Activated T-cell treated with anti-CD3 and anti-CD28 coated beads, Interleukin-2, amount 50 U/mL, for 72 hours (primary cell): ENCODE measurements around the gene DRD2. TPM values are rescaled to one million over a fixed set of nuclear protein-coding genes. Genes with fewer than 3 reads are reported as not detected.

ENCODE experiments used
- ATAC-seq, 2 donors: fragments of 150-1000 bp; cut with Tn5 transposase; replicated peaks in 1 of 2; 2 replicates each; pipeline ENCODE4 v1.10.0; 2021; ENCODE audit warnings: moderate library complexity in 2 of 2, mild to moderate bottlenecking in 1 of 2
- DNase-seq, 2 donors: peaks; one replicate each; pipeline ENCODE4 v3.0.0; 2021 to 2022; ENCODE audit warnings: mixed read lengths in 1 of 2
- H3K27ac Mint-ChIP-seq: one replicate; pipeline ENCODE4 v1.8.0; 2022; ENCODE audit warnings: mild to moderate bottlenecking, moderate library complexity, mixed read lengths
- H3K27me3 Mint-ChIP-seq: one replicate; pipeline ENCODE4 v1.8.0; 2022; ENCODE audit warnings: low read depth, mixed read lengths
- H3K36me3 Mint-ChIP-seq, 2 donors: one replicate each; pipeline ENCODE4 v1.8.0; 2022; ENCODE audit warnings: mixed read lengths in 2 of 2, mild to moderate bottlenecking in 1 of 2; ENCODE audit not compliant: insufficient read depth in 2 of 2
- H3K4me1 Mint-ChIP-seq: one replicate; pipeline ENCODE4 v1.8.0; 2022; ENCODE audit warnings: low read depth, mixed read lengths
- H3K4me3 Mint-ChIP-seq, 2 donors: one replicate each; pipeline ENCODE4 v1.8.0; 2022; ENCODE audit warnings: mild to moderate bottlenecking in 2 of 2, mixed read lengths in 2 of 2, moderate library complexity in 2 of 2
- H3K9me3 Mint-ChIP-seq, 2 donors: one replicate each; pipeline ENCODE4 v1.8.0; 2022; ENCODE audit warnings: mixed read lengths in 2 of 2
- total RNA-seq, 2 donors: library from RNA; stranded (reverse); gene quantifications; one replicate each; pipeline ENCODE4 v1.2.3, GENCODE V29; 2022

The DRD2 gene
- total RNA-seq, 2 donors from 2014 or later = 0.12 to 0.30 TPM

DNA sequence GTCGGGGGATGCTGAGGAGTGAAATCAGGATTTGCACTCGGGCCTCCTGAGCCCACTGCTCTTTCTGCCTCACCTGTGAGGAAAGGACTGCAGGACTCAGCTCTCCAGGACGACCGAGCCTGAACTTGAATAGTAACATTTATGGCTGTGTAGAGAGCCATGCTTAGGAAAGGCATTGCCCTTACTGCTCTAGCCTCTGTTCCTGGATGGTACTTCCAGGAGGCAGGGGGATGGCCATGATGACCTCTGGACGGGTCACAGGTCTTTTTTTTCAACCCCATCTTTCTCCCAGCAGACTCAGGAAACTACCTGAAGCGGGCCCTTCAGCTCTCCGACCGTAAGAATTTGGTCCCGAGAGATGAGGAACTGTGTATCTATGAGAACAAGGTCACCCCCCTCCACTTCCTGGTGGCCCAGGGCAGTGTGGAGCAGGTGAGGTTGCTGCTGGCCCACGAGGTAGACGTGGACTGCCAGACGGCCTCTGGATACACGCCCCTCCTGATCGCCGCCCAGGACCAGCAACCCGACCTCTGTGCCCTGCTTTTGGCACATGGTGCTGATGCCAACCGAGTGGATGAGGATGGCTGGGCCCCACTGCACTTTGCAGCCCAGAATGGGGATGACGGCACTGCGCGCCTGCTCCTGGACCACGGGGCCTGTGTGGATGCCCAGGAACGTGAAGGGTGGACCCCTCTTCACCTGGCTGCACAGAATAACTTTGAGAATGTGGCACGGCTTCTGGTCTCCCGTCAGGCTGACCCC lies 76.3 kb downstream of the DRD2 start:
- no peaks in the 10 kb centered on the region for H3K27me3 Mint-ChIP-seq
- no peak overlapping the region for H3K27ac Mint-ChIP-seq
- ATAC-seq (no peak), DNase-seq (no peak)
- no peaks in the 10 kb centered on the region for H3K9me3 Mint-ChIP-seq
- no peak overlapping the region for H3K4me3 Mint-ChIP-seq
- H3K36me3 Mint-ChIP-seq = no peaks in the 10 kb centered on the region
- H3K4me1 Mint-ChIP-seq = no peaks in the 10 kb centered on the region

DNA sequence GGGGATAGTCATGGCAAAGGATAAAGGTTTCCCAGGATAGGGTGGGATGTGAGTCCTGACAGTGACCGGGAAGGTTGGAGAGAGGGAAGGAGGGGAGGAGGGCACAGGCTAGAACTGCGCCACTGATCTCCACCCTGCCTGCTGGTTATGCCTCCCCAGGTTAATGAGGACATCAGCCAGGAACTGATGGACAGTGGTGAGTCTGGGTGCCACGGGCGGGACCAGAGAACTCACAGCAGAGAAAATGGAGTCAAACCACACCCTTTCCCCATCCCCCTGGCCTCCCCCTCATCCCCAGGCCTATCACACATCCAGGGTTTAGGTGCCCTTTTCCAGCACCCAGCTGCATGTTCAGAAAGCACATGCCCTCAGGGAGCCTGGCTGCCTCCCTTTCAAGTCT lies 77.4 kb downstream of the DRD2 start:
- no peak for ATAC-seq
- no peaks in the 10 kb centered on the region for H3K9me3 Mint-ChIP-seq
- no peaks in the 10 kb centered on the region for H3K36me3 Mint-ChIP-seq
- H3K4me1 Mint-ChIP-seq = no peaks in the 10 kb centered on the region
- H3K27ac Mint-ChIP-seq = no peak overlapping the region
- no peaks in the 10 kb centered on the region for H3K27me3 Mint-ChIP-seq
- H3K4me3 Mint-ChIP-seq = no peak overlapping the region
- DNase-seq = no peak

DNA sequence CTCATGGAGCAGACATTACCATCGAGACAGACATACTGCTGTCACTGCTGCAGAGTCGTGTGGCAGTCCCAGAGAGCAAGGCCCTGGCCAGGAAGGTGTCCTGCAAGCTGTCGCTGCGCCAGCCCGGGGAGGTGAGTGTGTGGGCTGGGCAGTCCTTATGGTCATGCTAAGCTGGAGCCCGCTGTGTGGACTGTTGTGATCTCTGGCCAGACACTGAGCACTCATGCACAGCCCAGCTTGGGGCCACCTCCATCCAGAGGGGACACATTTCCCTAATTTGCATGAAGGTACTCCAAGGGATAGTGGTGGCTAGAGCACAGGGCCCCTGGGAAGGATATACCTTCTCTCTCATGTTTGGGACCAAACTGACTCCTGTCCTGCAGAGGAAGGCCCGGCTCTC lies 78.0 kb downstream of the DRD2 start:
- H3K36me3 Mint-ChIP-seq = no peaks in the 10 kb centered on the region
- H3K27ac Mint-ChIP-seq = no peak overlapping the region
- no peak overlapping the region for H3K4me3 Mint-ChIP-seq
- H3K27me3 Mint-ChIP-seq = no peaks in the 10 kb centered on the region
- no peaks in the 10 kb centered on the region for H3K9me3 Mint-ChIP-seq
- DNase-seq (no peak), ATAC-seq (no peak)
- no peaks in the 10 kb centered on the region for H3K4me1 Mint-ChIP-seq

DNA sequence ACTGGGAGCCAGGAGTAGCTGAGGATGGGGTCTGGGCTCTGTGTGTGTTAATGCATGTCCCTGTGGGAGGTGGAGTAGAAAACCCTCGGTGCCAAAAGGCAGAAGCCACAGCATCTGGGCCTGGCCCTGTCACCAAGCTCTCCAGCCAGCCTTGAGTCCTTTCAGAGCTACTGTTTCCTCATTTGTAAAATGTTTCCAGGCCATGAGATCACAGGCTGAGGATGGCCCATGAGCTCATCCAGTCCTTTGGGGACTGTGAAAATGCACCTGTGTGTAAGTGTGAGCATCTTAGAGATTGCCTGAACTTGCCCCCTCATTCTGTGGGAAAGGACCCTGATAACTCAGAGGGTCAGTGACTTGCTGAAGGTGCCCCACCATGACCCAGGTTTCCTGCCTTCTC lies 78.5 kb downstream of the DRD2 start:
- H3K4me1 Mint-ChIP-seq = no peaks in the 10 kb centered on the region
- H3K4me3 Mint-ChIP-seq = no peak overlapping the region
- DNase-seq (no peak), ATAC-seq (no peak)
- H3K27ac Mint-ChIP-seq = no peak overlapping the region
- no peaks in the 10 kb centered on the region for H3K27me3 Mint-ChIP-seq
- H3K36me3 Mint-ChIP-seq = no peaks in the 10 kb centered on the region
- no peaks in the 10 kb centered on the region for H3K9me3 Mint-ChIP-seq

DNA sequence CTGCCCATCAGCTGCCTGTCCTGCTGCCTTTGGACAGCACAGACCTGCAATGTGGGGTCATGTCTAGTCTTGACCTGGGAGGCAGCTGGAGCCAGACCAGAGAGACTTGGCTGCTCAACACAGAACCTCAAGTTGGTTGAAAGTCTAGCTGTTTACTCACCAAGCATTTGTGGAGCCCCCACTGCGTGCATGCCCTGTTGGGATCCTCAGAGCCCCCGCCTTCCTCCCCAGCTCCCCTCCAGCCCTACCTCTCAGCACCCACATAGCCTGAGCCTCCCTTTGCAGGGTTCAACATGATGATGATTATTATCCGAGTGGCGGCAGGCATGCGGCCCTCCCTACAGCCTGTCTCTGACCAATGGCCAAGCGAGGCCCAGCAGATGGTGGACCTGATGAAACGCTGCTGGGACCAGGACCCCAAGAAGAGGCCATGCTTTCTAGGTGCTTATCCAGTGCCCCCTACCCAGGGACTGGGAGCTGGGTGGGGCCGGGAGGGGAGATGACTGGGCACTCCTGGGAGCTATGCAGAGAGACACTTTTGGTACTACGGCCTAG lies 79.3 kb downstream of the DRD2 start:
- Mint-ChIP-seq H3K4me1 (no peaks in the 10 kb centered on the region), H3K4me3 (no peak overlapping the region), H3K36me3 (no peaks in the 10 kb centered on the region), H3K27me3 (no peaks in the 10 kb centered on the region), H3K27ac (no peak overlapping the region), H3K9me3 (no peaks in the 10 kb centered on the region)
- DNase-seq (no peak), ATAC-seq (no peak)

DNA sequence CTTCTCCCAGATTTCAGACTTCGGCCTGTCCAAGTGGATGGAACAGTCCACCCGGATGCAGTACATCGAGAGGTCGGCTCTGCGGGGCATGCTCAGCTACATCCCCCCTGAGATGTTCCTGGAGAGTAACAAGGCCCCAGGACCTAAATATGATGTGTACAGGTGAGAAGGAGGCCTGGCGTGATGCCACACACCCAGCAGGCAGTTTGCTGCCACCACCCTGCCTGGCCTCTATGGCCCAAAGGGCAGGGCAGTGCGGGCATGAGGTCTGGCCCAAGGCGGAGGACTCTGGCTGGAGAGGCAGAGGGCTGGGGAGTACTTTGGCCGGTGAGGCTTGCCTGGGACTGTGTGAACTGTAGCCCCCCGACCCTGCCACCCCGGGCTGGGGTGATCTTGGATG lies 80.3 kb downstream of the DRD2 start:
- no peaks in the 10 kb centered on the region for H3K9me3 Mint-ChIP-seq
- ATAC-seq = no peak
- no peaks in the 10 kb centered on the region for H3K4me1 Mint-ChIP-seq
- H3K4me3 Mint-ChIP-seq = no peak overlapping the region
- no peaks in the 10 kb centered on the region for H3K36me3 Mint-ChIP-seq
- H3K27ac Mint-ChIP-seq = no peak overlapping the region
- H3K27me3 Mint-ChIP-seq = no peaks in the 10 kb centered on the region
- DNase-seq = no peak

DNA sequence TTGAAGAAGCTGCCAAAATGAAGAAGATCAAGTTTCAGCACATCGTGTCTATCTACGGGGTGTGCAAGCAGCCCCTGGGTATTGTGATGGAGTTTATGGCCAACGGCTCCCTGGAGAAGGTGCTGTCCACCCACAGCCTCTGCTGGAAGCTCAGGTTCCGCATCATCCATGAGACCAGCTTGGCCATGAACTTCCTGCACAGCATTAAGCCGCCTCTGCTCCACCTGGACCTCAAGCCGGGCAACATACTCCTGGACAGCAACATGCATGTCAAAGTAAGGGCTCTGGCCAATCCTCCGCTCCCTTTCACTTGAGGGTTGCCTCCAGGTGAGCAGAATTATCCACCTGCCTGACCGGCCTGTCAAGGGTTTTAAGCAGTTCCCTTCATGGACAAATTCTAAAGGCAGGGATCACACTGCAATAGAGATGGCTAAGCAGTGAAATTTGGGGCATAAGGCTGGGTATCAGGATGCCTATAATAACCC lies 81.7 kb downstream of the DRD2 start:
- Mint-ChIP-seq H3K4me3 (no peak overlapping the region), H3K9me3 (no peaks in the 10 kb centered on the region), H3K27me3 (no peaks in the 10 kb centered on the region), H3K27ac (no peak overlapping the region), H3K36me3 (no peaks in the 10 kb centered on the region), H3K4me1 (no peaks in the 10 kb centered on the region)
- ATAC-seq (no peak), DNase-seq (no peak)

DNA sequence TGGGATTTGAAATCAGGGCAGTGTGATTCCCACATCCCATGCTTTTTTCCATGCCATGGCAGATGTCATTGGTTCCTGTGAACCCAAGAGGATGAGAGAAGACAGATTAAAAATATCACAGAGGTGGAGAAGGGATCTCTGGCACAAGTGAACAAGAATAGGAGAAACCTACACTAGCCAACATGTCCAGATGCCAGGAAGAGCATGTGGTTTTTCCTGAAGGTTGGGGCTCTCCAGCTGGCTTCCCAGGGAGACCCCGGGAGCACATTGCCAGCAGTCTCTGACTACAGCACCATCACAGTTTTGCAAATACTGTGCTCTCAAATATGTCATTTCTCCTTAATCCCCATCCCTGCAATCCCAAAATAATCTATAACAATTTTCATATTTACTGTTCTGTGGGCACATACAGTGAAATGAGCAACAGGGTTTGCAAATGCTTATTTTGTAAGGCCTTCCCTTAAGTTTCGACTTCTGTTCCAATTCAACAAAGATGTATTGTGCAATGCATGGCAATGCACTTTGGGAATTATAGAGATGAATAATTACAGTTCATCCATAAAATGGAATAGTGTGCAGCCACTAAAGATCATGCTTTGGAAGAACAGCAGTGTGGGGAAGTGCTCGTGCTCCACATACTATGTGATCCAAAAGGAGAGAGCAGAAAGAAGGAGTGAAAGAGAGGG lies 82.8 kb downstream of the DRD2 start:
- Mint-ChIP-seq H3K9me3 (no peaks in the 10 kb centered on the region), H3K36me3 (no peaks in the 10 kb centered on the region), H3K27me3 (no peaks in the 10 kb centered on the region), H3K27ac (no peak overlapping the region), H3K4me1 (no peaks in the 10 kb centered on the region), H3K4me3 (no peak overlapping the region)
- no peak for DNase-seq
- no peak for ATAC-seq

DNA sequence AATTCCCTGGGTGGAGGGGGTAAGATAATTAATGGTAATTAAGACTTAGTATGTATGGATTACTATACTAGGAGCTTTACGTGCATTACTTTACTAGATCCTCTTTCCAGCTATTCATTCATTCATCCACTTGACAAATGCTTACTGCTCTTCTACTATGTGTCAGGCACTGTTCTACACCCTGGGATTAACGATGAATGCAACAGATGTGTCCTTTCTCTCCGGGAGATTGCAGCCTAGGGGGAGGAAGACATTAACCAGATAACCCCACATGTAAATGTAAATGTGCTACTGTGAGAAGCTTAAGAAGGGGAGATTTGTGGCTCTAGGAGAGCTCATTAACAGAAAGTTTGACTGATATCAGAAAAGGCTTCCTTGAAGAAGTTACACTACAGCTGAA lies 85.9 kb downstream of the DRD2 start:
- no peak for ATAC-seq
- Mint-ChIP-seq H3K27ac (no peak overlapping the region), H3K4me3 (no peak overlapping the region), H3K4me1 (no peaks in the 10 kb centered on the region), H3K36me3 (no peaks in the 10 kb centered on the region), H3K9me3 (no peaks in the 10 kb centered on the region), H3K27me3 (no peaks in the 10 kb centered on the region)
- DNase-seq = no peak

DNA sequence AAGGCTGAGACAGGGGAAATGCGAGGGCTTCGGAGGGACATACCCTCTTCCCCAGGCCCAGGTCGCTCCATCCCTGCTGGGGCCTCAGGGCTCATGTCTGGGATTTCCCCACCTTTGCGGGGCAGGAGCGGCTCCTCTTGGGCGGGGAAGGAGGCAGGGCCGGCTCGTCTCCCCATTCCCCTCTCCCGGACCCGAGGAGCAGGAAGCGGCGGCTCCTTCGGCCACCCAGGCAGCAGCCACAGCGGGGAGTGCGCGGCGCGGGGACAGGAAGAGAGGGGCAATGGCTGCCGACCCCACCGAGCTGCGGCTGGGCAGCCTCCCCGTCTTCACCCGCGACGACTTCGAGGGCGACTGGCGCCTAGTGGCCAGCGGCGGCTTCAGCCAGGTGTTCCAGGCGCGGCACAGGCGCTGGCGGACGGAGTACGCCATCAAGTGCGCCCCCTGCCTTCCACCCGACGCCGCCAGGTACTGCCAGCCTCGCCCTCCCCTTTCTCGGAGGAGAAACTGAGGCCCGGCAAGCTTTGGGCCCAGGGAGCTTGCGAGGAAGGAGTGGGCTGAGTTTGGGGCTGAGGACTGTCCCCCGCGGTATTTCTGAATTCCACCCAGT lies 87.5 kb downstream of the DRD2 start, which contains the start of gene ANKK1:
ANKK1 (plus strand) TSS at position 175 of the 607 bp plus-strand sequence; CDS start at position 281, 106 bp downstream.
- Mint-ChIP-seq H3K27me3 (no peaks in the 10 kb centered on the region), H3K27ac (no peak within 1 kb of the TSS), H3K9me3 (no peaks in the 10 kb centered on the region), H3K36me3 (no peaks in the 10 kb centered on the region), H3K4me1 (no peaks in the 10 kb centered on the region), H3K4me3 (no peak within 1 kb of the TSS)
- ATAC-seq (no peak), DNase-seq (no peak)

DNA sequence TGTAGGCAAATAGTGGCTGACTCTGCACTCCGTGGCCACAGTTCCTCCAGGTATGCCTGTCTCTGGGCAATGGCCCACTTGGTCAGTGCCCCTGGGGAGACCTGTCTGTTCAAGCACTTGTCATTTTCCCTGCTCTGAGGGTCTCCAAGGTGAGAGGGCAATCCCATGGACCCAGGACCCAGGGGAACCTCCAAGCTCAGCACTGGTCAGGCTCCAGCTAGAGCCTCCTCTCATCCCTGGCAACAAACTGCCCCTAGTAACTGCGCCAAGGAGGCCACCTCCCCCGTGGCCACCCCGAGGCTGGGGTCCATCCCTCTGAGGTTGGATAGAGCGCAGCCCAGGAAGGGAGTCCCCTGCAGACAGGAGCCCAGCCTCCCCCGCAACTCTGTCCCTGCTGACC lies 88.3 kb downstream of the DRD2 start:
- Mint-ChIP-seq H3K9me3 (no peaks in the 10 kb centered on the region), H3K36me3 (no peaks in the 10 kb centered on the region), H3K27me3 (no peaks in the 10 kb centered on the region), H3K27ac (no peak overlapping the region), H3K4me1 (no peaks in the 10 kb centered on the region), H3K4me3 (no peak overlapping the region)
- DNase-seq (no peak), ATAC-seq (no peak)

DNA sequence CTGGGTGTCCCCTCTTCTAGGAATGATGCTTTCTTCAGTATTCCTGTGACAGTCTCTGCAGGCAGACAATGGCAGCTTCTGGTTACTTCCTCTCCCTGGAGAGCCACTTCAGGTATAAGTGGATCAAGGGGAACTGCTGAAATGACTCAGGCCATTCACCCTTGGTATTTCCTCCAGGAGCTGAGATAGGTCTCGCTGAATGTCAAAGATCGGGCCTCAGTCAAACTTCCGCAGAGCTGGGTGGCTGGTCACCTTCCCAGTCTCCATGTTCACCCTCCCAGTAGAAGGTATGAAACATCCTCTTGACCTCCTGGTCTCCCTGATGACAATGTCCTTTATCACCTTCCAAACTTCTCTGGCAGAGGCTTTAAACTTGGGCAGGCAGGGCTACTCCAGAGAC lies 89.4 kb downstream of the DRD2 start:
- Mint-ChIP-seq H3K4me1 (no peaks in the 10 kb centered on the region), H3K4me3 (no peak overlapping the region), H3K9me3 (no peaks in the 10 kb centered on the region), H3K36me3 (no peaks in the 10 kb centered on the region), H3K27me3 (no peaks in the 10 kb centered on the region), H3K27ac (no peak overlapping the region)
- ATAC-seq (no peak), DNase-seq (no peak)

DNA sequence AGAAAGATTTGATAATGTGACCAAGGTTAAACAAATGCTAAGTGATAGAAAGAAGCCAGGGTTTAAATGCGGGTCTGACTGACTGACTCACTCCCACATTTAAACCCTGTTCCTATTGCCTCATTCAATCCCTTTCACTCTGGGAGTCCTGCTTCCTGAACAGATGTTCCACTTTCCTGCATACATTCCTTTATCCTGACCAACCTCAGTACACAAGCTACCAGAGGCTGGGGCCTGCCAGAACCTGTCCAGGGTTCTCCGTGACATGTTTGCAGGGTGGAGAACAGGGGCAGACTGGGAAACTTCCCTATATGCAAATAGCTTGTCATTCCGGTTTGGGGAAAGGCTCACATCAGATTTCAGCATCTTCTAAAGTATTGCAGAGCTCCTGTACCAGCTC lies 90.6 kb downstream of the DRD2 start:
- no peak overlapping the region for H3K27ac Mint-ChIP-seq
- no peaks in the 10 kb centered on the region for H3K36me3 Mint-ChIP-seq
- no peaks in the 10 kb centered on the region for H3K9me3 Mint-ChIP-seq
- no peaks in the 10 kb centered on the region for H3K4me1 Mint-ChIP-seq
- H3K4me3 Mint-ChIP-seq = no peak overlapping the region
- no peak for DNase-seq
- no peaks in the 10 kb centered on the region for H3K27me3 Mint-ChIP-seq
- no peak for ATAC-seq
